Panc1 (cell line): Measurements from ENCODE around the gene MYLK.

Experiments
- POLR2AphosphoS5 ChIP-seq: IDR thresholded peaks from 2 replicates; pipeline ENCODE4 v1.6.1; 2012; ENCODE audit warnings: mild to moderate bottlenecking, low read depth, low read length, moderate library complexity
- SIN3A ChIP-seq: IDR thresholded peaks from 2 replicates; pipeline ENCODE4 v1.6.1; 2012; ENCODE audit warnings: low read depth, mild to moderate bottlenecking, low read length, moderate library complexity, borderline replicate concordance; ENCODE audit not compliant: insufficient read depth
- TCF7L2 ChIP-seq: IDR thresholded peaks from 2 replicates; pipeline ENCODE4 v1.6.1; 2011; ENCODE audit warnings: mild to moderate bottlenecking, low read depth, low read length, inconsistent platforms
- TF ChIP-seq, protein P1 (sequence below): fragments of 450-650 bp; IDR thresholded peaks from 2 replicates; pipeline ENCODE4 v1.5.1; 2017; ENCODE audit warnings: mild to moderate bottlenecking
- TF ChIP-seq, protein P2 (sequence below), 2 experiments: IDR thresholded peaks; 2 replicates each; pipeline ENCODE4 v1.6.1; 2011 to 2012; ENCODE audit warnings: low read depth in 2 of 2, control low read depth in 1 of 2, low read length in 1 of 2, mild to moderate bottlenecking in 1 of 2, moderate library complexity in 1 of 2; ENCODE audit not compliant: insufficient read depth in 1 of 2

DNA sequence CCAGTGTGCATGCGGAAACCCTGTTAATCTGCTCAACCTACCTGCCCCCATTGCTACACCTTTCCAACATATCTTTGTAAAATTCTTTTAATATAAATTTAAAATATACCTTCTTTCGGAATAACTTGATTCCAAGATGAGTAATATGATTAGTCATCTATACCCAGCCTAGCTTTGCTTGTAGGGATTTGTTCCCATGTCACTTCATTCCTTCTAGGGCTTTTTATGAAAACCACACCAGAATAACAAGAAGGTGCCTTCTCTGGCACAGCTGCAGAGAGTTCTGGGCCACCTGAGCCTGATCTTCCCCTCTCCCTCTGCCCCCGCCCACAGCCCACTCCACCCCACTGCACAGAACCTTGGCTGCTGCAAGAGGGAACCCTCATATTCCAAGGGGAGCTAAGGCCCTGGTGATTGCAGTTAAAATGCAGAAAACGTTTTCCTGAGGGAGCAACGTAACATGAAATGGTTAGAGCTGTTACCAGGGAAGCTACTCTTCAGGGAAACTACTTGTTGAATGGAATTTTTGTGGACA is 260.7 kb downstream of the MYLK start:
- TF ChIP-seq, protein P1, sequence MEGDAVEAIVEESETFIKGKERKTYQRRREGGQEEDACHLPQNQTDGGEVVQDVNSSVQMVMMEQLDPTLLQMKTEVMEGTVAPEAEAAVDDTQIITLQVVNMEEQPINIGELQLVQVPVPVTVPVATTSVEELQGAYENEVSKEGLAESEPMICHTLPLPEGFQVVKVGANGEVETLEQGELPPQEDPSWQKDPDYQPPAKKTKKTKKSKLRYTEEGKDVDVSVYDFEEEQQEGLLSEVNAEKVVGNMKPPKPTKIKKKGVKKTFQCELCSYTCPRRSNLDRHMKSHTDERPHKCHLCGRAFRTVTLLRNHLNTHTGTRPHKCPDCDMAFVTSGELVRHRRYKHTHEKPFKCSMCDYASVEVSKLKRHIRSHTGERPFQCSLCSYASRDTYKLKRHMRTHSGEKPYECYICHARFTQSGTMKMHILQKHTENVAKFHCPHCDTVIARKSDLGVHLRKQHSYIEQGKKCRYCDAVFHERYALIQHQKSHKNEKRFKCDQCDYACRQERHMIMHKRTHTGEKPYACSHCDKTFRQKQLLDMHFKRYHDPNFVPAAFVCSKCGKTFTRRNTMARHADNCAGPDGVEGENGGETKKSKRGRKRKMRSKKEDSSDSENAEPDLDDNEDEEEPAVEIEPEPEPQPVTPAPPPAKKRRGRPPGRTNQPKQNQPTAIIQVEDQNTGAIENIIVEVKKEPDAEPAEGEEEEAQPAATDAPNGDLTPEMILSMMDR: no peak
- TF ChIP-seq SIN3A (no peak), POLR2AphosphoS5 (no peak), TCF7L2 (no peak)
- TF ChIP-seq, protein P2, sequence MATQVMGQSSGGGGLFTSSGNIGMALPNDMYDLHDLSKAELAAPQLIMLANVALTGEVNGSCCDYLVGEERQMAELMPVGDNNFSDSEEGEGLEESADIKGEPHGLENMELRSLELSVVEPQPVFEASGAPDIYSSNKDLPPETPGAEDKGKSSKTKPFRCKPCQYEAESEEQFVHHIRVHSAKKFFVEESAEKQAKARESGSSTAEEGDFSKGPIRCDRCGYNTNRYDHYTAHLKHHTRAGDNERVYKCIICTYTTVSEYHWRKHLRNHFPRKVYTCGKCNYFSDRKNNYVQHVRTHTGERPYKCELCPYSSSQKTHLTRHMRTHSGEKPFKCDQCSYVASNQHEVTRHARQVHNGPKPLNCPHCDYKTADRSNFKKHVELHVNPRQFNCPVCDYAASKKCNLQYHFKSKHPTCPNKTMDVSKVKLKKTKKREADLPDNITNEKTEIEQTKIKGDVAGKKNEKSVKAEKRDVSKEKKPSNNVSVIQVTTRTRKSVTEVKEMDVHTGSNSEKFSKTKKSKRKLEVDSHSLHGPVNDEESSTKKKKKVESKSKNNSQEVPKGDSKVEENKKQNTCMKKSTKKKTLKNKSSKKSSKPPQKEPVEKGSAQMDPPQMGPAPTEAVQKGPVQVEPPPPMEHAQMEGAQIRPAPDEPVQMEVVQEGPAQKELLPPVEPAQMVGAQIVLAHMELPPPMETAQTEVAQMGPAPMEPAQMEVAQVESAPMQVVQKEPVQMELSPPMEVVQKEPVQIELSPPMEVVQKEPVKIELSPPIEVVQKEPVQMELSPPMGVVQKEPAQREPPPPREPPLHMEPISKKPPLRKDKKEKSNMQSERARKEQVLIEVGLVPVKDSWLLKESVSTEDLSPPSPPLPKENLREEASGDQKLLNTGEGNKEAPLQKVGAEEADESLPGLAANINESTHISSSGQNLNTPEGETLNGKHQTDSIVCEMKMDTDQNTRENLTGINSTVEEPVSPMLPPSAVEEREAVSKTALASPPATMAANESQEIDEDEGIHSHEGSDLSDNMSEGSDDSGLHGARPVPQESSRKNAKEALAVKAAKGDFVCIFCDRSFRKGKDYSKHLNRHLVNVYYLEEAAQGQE (IDR thresholded peaks at IDR 0.05; ENCODE audit: insufficient read depth in 1 of 2, low read depth in 2 of 2, low read length in 1 of 2): no peak
